Activated effector memory CD4-positive, alpha-beta T cell treated with Interleukin-2 at 50 U/mL for 16 hours (primary cell): ENCODE data around the gene PSMC2.
"Not testable (repeated sequence)": the region's sequence is repeated elsewhere in the genome, so short reads cannot be mapped to it uniquely, and the experiment has no call there.

ENCODE experiments used
- DNase-seq: peaks from one replicate; pipeline ENCODE4 v3.0.0-alpha.2; 2020

Gene PSMC2

GRCh38 chr7:103379270-103379975, 32.0 kb downstream of the PSMC2 start:
- DNase-seq, result no peak

- DNase-seq, result no peak
Measured at GRCh38 chr7:103380395-103381191, 33.1 kb downstream of the PSMC2 start.

GRCh38 chr7:103381280-103382031, 34.0 kb downstream of the PSMC2 start:
- no peak for DNase-seq

- DNase-seq, result no peak
Measured at GRCh38 chr7:103382032-103382402, 34.6 kb downstream of the PSMC2 start.

GRCh38 chr7:103387242-103387641, 39.8 kb downstream of the PSMC2 start:
- DNase-seq, result no peak

GRCh38 chr7:103388469-103389140, 41.2 kb downstream of the PSMC2 start:
- no peak for DNase-seq

- DNase-seq, result no peak
Measured at GRCh38 chr7:103389263-103389662, 41.8 kb downstream of the PSMC2 start.

GRCh38 chr7:103391150-103391549, 43.7 kb downstream of the PSMC2 start:
- no peak for DNase-seq

- no peak for DNase-seq
Measured at GRCh38 chr7:103391976-103392375, 44.5 kb downstream of the PSMC2 start.

- DNase-seq, result no peak
Measured at GRCh38 chr7:103394566-103394965, 47.1 kb downstream of the PSMC2 start.

GRCh38 chr7:103395071-103395470, 47.6 kb downstream of the PSMC2 start:
- DNase-seq, result no peak

- no peak for DNase-seq
Measured at GRCh38 chr7:103396471-103396870, 49.0 kb downstream of the PSMC2 start.

- DNase-seq, result no peak
Measured at GRCh38 chr7:103398483-103399127, 51.2 kb downstream of the PSMC2 start.

- not testable (repeated sequence) for DNase-seq
Measured at GRCh38 chr7:103399687-103400086, 52.2 kb downstream of the PSMC2 start.

- DNase-seq, result not testable (repeated sequence)
Measured at GRCh38 chr7:103405789-103406613, 58.6 kb downstream of the PSMC2 start.

- no peak for DNase-seq
Measured at GRCh38 chr7:103412151-103412550, 64.7 kb downstream of the PSMC2 start.

- no peak for DNase-seq
Measured at GRCh38 chr7:103413407-103413806, 66.0 kb downstream of the PSMC2 start.

- DNase-seq, result no peak
Measured at GRCh38 chr7:103418241-103418640, 70.8 kb downstream of the PSMC2 start.
